SK-N-SH (cell line): ENCODE measurements around the gene MCF2L.

ENCODE experiments used
- MEF2A ChIP-seq: IDR thresholded peaks from 2 replicates; pipeline ENCODE4 v1.4.0; 2012; ENCODE audit warnings: low read depth, borderline replicate concordance
- TF ChIP-seq, protein P1 (sequence below): fragments of 200-600 bp; sonication (generic); IDR thresholded peaks from 2 replicates; pipeline ENCODE4 v1.6.1; 2017; ENCODE audit warnings: antibody characterized with exemption, mild to moderate bottlenecking, moderate library complexity

DNA sequence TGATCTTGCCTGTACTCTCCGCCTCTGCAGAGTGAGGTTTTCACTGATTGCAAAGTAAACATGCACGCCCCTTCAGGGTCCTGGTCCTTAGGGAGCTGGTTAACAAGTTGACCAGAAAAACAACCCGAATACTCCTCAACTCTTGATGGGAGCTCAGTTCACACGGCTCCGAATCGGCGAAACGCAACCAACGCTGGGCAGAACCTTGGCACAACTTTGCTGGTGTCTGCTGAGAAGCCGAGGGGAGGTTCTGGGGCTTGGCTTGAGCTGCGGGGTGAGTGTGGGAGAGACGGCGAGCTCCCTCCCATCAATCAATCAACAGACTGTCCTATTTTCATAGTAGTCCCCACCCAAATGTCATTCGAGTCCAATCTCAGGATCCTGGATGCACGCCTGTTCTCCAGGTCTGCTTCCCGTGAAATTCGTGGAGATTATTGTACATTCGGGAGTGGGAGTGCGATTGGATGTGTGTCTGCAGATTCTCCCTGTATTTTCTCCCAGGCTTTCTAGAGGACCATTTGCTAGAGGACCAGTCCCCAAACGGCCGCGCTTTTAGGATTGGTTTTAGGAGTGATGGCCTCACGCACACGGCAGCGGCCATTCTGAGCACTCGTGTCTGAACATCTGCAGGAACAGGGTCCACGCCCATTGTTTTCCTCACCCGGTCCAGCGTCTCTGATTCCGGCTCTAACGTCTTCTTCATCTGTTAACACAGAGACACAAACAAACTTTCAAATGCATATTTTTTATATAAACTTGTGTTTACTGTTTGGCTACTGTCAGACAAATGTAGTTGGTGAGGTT is 85.0 kb downstream of the MCF2L start:
- TF ChIP-seq, protein P1, sequence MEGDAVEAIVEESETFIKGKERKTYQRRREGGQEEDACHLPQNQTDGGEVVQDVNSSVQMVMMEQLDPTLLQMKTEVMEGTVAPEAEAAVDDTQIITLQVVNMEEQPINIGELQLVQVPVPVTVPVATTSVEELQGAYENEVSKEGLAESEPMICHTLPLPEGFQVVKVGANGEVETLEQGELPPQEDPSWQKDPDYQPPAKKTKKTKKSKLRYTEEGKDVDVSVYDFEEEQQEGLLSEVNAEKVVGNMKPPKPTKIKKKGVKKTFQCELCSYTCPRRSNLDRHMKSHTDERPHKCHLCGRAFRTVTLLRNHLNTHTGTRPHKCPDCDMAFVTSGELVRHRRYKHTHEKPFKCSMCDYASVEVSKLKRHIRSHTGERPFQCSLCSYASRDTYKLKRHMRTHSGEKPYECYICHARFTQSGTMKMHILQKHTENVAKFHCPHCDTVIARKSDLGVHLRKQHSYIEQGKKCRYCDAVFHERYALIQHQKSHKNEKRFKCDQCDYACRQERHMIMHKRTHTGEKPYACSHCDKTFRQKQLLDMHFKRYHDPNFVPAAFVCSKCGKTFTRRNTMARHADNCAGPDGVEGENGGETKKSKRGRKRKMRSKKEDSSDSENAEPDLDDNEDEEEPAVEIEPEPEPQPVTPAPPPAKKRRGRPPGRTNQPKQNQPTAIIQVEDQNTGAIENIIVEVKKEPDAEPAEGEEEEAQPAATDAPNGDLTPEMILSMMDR: no peak
- no peak for TF ChIP-seq MEF2A
